Testis (tissue), 3 donors: ENCODE results near the gene FAM13C. TPM values are rescaled to one million over a fixed set of nuclear protein-coding genes. Genes with fewer than 3 reads are reported as not detected.

Experiments used
- DNase-seq: peaks from one replicate; pipeline ENCODE4 v3.0.0-alpha.2; 2019
- H3K27ac ChIP-seq, 2 donors: fragments of 200-600 bp; sonication (generic); one replicate each; pipeline ENCODE4 v1.5.1; 2019
- H3K27me3 ChIP-seq: fragments of 200-600 bp; sonication (generic); one replicate; pipeline ENCODE4 v1.5.1; 2019
- H3K36me3 ChIP-seq: fragments of 200-600 bp; sonication (generic); one replicate; pipeline ENCODE4 v1.5.1; 2017; ENCODE audit warnings: low read depth; ENCODE audit errors: missing control alignments
- H3K4me1 ChIP-seq: fragments of 200-600 bp; sonication (generic); one replicate; pipeline ENCODE4 v1.5.1; 2019
- H3K4me3 ChIP-seq, 2 donors: fragments of 200-600 bp; sonication (generic); one replicate each; pipeline ENCODE4 v1.5.1; 2017 to 2019
- H3K9me3 ChIP-seq: fragments of 200-600 bp; sonication (generic); one replicate; pipeline ENCODE4 v1.5.1; 2017
- POLR2A ChIP-seq: fragments of 450-650 bp; IDR thresholded peaks from one replicate; pipeline ENCODE4 v1.6.1; 2017; ENCODE audit warnings: antibody characterized with exemption, mild to moderate bottlenecking, moderate library complexity
- WGBS, 2 donors: methylation state at CpG; one replicate each; pipeline ENCODE4 v1.1.5; 2018; 5-methylcytosine and 5-hydroxymethylcytosine counted together
- intact Hi-C: fragments of 100-400 bp; cut with DNase I; formaldehyde crosslinking; loops from one replicate; pipeline ENCODE4 v1.15.1; 2023; ENCODE audit warnings: low total_unique reads
- polyA plus RNA-seq: library from polyadenylated mRNA; stranded (reverse); fragments of 350-450 nt; fragmentation: Illumina TruSeq; extraction: RNeasy Lipid Tissue Mini Kit (QIAGEN cat#74804); gene quantifications from one replicate; pipeline ENCODE4 v1.2.3, GENCODE V29; 2014; ENCODE audit warnings: low read depth, low replicate concordance; ENCODE audit not compliant: insufficient read depth
- total RNA-seq, 2 donors: library from RNA; depleted of rRNA; stranded (reverse); fragments of >200 nt; gene quantifications; one replicate each; pipeline ENCODE4 v1.2.3, GENCODE V29; 2016
- TF ChIP-seq, protein P1 (sequence below), 3 experiments: fragments of 450-650 bp in 2 of 3; fragments of 200-600 bp in 1 of 3; sonication (generic) in 1 of 3; IDR thresholded peaks; one replicate each; pipeline ENCODE4 v1.5.1; 2016 to 2019; ENCODE audit warnings: antibody characterized with exemption in 3 of 3, mild to moderate bottlenecking in 2 of 3, moderate library complexity in 1 of 3

Gene FAM13C
- total and polyA plus RNA-seq, 3 donors from 2014 or later, result 12.9 to 50.9 (median 38.5) TPM

DNA sequence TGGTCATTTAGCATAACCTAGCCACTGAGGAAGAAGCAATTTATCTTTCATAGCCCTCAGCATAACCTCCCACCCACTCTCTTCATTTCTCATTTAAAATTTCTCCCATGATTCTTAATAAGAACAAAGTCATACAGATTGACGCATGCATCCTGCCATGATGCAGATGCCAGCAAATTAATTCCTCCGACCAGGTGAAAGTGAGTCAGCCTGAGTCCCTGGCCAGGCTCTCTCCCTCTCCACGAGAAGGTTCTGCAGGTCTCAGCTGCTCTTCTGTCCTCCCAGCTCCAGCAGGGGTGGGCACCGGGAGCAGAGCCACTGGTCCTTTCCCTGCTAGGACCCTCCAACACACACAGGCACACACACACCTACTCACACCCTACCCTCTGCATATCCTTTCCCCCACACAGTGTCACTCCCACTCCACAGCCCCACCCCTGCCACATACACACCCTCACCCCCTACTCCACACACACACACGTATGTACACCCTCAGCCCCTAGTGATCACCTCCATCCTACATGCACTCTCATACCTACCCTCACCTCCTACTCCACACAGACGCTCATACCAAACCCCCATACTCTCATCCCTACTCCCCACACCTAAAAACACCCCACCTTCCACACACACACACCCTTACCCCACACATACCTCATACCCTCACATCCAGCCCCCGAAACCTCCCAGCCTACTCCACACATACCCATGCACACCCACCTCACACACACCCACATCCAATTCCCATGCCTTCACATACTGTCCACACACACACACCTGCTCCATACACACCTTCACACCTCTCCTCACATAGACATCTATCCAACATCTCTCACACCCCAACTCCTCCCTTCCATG, 78.0 kb downstream of the FAM13C start:
- no peaks in the 10 kb centered on the region for H3K27me3 ChIP-seq
- intact Hi-C loops, result no loop called here
- no peak overlapping the region for H3K4me3 ChIP-seq
- H3K9me3 ChIP-seq, result no peaks in the 10 kb centered on the region
- 76 to 82% methylated on average over 7 of the region's 7 CpGs for WGBS, 2 donors
- no peak overlapping the region for H3K27ac ChIP-seq
- peaks cover 12% of the 10 kb centered on the region for H3K4me1 ChIP-seq
- no peak for DNase-seq
- H3K36me3 ChIP-seq, result no peaks in the 10 kb centered on the region
- no peak for TF ChIP-seq POLR2A
- TF ChIP-seq, protein P1, sequence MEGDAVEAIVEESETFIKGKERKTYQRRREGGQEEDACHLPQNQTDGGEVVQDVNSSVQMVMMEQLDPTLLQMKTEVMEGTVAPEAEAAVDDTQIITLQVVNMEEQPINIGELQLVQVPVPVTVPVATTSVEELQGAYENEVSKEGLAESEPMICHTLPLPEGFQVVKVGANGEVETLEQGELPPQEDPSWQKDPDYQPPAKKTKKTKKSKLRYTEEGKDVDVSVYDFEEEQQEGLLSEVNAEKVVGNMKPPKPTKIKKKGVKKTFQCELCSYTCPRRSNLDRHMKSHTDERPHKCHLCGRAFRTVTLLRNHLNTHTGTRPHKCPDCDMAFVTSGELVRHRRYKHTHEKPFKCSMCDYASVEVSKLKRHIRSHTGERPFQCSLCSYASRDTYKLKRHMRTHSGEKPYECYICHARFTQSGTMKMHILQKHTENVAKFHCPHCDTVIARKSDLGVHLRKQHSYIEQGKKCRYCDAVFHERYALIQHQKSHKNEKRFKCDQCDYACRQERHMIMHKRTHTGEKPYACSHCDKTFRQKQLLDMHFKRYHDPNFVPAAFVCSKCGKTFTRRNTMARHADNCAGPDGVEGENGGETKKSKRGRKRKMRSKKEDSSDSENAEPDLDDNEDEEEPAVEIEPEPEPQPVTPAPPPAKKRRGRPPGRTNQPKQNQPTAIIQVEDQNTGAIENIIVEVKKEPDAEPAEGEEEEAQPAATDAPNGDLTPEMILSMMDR (IDR thresholded peaks at IDR 0.05), result no peak

DNA sequence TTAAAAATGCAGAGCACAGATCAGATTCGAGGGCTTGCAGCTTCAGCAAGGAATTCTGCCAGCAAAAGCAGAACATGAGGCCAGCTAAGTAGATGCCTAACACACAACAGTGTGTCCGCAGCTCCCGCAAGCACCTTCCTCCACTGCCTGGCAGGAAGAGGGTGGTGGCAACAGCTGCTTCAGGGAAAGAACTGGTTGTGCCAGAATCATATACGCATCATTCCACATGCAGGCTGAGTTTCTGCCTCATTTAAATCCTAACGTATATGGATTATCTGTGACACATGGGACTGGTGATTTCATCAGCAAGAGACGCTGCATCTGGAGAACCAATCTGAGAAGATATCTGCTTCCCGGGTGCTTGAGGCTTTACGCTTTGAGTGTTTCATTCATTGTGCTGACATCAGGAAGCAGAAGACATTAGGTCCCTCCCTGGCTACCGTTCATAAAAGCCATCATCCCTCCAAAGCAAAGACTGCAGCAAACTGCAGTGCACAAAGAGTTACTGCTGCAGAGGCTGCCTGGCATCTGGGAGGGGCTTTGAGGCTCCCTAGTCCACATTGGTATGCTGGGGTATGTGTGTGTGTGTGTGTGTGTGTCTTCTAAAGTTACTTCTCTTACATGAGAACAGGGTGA, 78.8 kb downstream of the FAM13C start:
- no peaks in the 10 kb centered on the region for H3K27me3 ChIP-seq
- H3K4me1 ChIP-seq, result peaks cover 12% of the 10 kb centered on the region
- no peak for TF ChIP-seq POLR2A
- TF ChIP-seq, protein P1 (IDR thresholded peaks at IDR 0.05), result no peak
- intact Hi-C loops, result no loop called here
- 52 to 82% methylated on average over 9 of the region's 9 CpGs for WGBS, 2 donors
- H3K27ac ChIP-seq, result no peak overlapping the region
- H3K9me3 ChIP-seq, result no peaks in the 10 kb centered on the region
- no peak overlapping the region for H3K4me3 ChIP-seq
- DNase-seq, result no peak
- no peaks in the 10 kb centered on the region for H3K36me3 ChIP-seq

DNA sequence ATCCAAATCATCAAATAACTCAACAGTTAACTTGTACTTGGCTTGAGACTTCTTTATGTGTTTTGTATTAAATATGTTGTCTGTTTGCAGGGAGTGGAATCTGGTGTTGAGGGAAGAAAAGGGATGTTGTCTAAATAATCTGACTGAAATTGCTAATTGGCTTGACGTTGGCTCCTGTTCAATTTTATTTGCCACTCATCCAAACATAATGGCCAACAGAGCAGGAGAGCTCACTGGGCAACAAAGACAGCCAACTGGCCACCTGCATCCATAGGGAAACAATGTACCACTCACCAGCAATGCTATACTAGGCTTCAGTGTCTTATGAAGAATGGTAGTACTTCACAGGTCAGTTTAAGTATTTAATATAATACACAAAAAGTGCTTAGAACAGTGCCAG, 80.5 kb downstream of the FAM13C start:
- Histone ChIP-seq H3K36me3 (no peaks in the 10 kb centered on the region), H3K9me3 (no peaks in the 10 kb centered on the region), H3K4me1 (peaks cover 12% of the 10 kb centered on the region), H3K27ac (no peak overlapping the region), H3K4me3 (no peak overlapping the region), H3K27me3 (no peaks in the 10 kb centered on the region)
- DNase-seq, result no peak
- intact Hi-C loops, result no loop called here
- 67 to 85% methylated on average over 1 of the region's 1 CpG for WGBS, 2 donors
- TF ChIP-seq, protein P1 (IDR thresholded peaks at IDR 0.05), result no peak
- no peak for TF ChIP-seq POLR2A

DNA sequence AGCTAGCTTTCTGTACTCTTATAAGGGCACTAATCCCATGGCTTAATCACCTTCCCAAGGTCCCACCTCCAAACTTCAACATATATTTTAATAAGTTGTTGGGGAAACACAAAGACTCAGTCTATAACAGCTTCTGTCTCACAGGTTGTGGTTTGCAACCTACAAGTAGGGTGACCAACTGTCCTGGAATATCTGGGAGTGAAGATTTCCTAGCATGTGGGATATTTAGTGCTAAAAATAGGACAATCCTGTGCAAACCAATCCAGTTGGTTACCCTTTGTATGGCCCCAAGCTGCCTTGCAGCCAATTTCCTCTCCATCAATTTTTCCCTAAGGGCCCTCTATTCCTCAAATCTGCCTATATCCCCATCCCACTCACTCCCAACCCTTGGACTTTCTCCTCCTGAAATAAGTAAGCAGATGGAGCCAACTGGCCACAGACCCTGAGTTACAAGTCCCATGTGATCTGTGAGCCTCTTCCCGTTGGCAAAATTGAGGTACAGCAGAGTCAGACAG, 82.3 kb downstream of the FAM13C start:
- Histone ChIP-seq H3K4me1 (peaks cover 8% of the 10 kb centered on the region), H3K27ac (no peak overlapping the region), H3K9me3 (no peaks in the 10 kb centered on the region), H3K4me3 (no peak overlapping the region), H3K27me3 (no peaks in the 10 kb centered on the region), H3K36me3 (no peaks in the 10 kb centered on the region)
- DNase-seq, result no peak
- intact Hi-C loops, result no loop called here
- 66 to 67% methylated on average over 1 of the region's 1 CpG for WGBS, 2 donors
- TF ChIP-seq, protein P1 (IDR thresholded peaks at IDR 0.05), result no peak
- no peak for TF ChIP-seq POLR2A
